Neural cell (in vitro differentiated cells): ENCODE measurements around the gene AFAP1L1.

ENCODE experiments used
- EP300 ChIP-seq: fragments of 450-650 bp; conservative IDR thresholded peaks from 2 replicates; pipeline ENCODE4 v1.6.1; 2014; ENCODE audit warnings: antibody characterized with exemption, mild to moderate bottlenecking, moderate library complexity; ENCODE audit not compliant: poor library complexity, severe bottlenecking
- EZH2 ChIP-seq: fragments of 200-600, 300-800 bp; shearing (Covaris generic), sonication (generic); IDR thresholded peaks from 2 replicates; pipeline ENCODE4 v1.6.1; 2014; ENCODE audit warnings: antibody characterized with exemption, low read length, borderline replicate concordance, mild to moderate bottlenecking; ENCODE audit not compliant: insufficient read depth, poor library complexity, severe bottlenecking
- MXI1 ChIP-seq: fragments of 450-650 bp; conservative IDR thresholded peaks from 2 replicates; pipeline ENCODE4 v1.6.1; 2014; ENCODE audit warnings: antibody characterized with exemption, mild to moderate bottlenecking; ENCODE audit not compliant: poor library complexity, severe bottlenecking
- POLR2AphosphoS5 ChIP-seq: IDR thresholded peaks from 2 replicates; pipeline ENCODE4 v1.6.1; 2012
- RAD21 ChIP-seq: fragments of 450-650 bp; conservative IDR thresholded peaks from 2 replicates; pipeline ENCODE4 v1.6.1; 2014; ENCODE audit warnings: antibody characterized with exemption, mild to moderate bottlenecking, moderate library complexity
- REST ChIP-seq: IDR thresholded peaks from 2 replicates; pipeline ENCODE4 v1.6.1; 2012; ENCODE audit warnings: borderline replicate concordance
- SMC3 ChIP-seq: fragments of 450-650 bp; conservative IDR thresholded peaks from 2 replicates; pipeline ENCODE4 v1.6.1; 2014; ENCODE audit warnings: antibody characterized with exemption, mild to moderate bottlenecking, moderate library complexity; ENCODE audit not compliant: poor library complexity
- TAF1 ChIP-seq: IDR thresholded peaks from 2 replicates; pipeline ENCODE4 v1.6.1; 2012; ENCODE audit warnings: low read depth
- TF ChIP-seq, protein P1 (sequence below): fragments of 450-650 bp; IDR thresholded peaks from 2 replicates; pipeline ENCODE4 v1.5.1; 2014; ENCODE audit warnings: antibody characterized with exemption, mild to moderate bottlenecking, moderate library complexity; ENCODE audit not compliant: poor library complexity, severe bottlenecking

GRCh38 chr5:149239917-149240316 is 31.7 kb upstream of the AFAP1L1 start:
- TF ChIP-seq REST (no peak), POLR2AphosphoS5 (no peak), MXI1 (no peak), EZH2 (no peak), EP300 (no peak), SMC3 (no peak), TAF1 (no peak), RAD21 (no peak)
- TF ChIP-seq, protein P1, sequence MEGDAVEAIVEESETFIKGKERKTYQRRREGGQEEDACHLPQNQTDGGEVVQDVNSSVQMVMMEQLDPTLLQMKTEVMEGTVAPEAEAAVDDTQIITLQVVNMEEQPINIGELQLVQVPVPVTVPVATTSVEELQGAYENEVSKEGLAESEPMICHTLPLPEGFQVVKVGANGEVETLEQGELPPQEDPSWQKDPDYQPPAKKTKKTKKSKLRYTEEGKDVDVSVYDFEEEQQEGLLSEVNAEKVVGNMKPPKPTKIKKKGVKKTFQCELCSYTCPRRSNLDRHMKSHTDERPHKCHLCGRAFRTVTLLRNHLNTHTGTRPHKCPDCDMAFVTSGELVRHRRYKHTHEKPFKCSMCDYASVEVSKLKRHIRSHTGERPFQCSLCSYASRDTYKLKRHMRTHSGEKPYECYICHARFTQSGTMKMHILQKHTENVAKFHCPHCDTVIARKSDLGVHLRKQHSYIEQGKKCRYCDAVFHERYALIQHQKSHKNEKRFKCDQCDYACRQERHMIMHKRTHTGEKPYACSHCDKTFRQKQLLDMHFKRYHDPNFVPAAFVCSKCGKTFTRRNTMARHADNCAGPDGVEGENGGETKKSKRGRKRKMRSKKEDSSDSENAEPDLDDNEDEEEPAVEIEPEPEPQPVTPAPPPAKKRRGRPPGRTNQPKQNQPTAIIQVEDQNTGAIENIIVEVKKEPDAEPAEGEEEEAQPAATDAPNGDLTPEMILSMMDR = no peak
